Neutrophil (primary cell): ENCODE data around the gene GPD1.

ENCODE experiments used
- H3K27ac ChIP-seq: fragments of 200-600 bp; sonication (generic); 2 replicates; pipeline ENCODE4 v1.5.1; 2016; ENCODE audit warnings: mild to moderate bottlenecking, moderate library complexity
- H3K27me3 ChIP-seq: fragments of 200-600 bp; sonication (generic); 2 replicates; pipeline ENCODE4 v1.6.0; 2016; ENCODE audit warnings: mild to moderate bottlenecking
- H3K36me3 ChIP-seq: fragments of 200-600 bp; sonication (generic); 2 replicates; pipeline ENCODE4 v1.5.1; 2017
- H3K4me1 ChIP-seq, 2 experiments: fragments of 200-600 bp in 1 of 2; sonication (generic) in 1 of 2; 1 replicate in 1 of 2; 2 replicates in 1 of 2; pipeline versions ENCODE4 v1.5.1 to v1.6.1; 2013 to 2016; ENCODE audit warnings: low read depth in 1 of 2, low read length in 1 of 2, mild to moderate bottlenecking in 1 of 2, moderate library complexity in 1 of 2; ENCODE audit not compliant: control insufficient read depth in 1 of 2, insufficient read depth in 1 of 2
- H3K4me3 ChIP-seq, 2 experiments: fragments of 200-600 bp in 1 of 2; sonication (generic) in 1 of 2; 1 replicate in 1 of 2; 2 replicates in 1 of 2; pipeline ENCODE4 v1.5.1; 2013 to 2016; ENCODE audit warnings: low read depth in 1 of 2, low read length in 1 of 2, mild to moderate bottlenecking in 1 of 2, moderate library complexity in 1 of 2
- H3K9me3 ChIP-seq: fragments of 200-600 bp; sonication (generic); 2 replicates; pipeline ENCODE4 v1.5.1; 2016
- CTCF ChIP-seq: fragments of 200-600 bp; sonication (generic); IDR thresholded peaks from 2 replicates; pipeline ENCODE4 v1.5.1; 2016; ENCODE audit warnings: antibody characterized with exemption

Gene GPD1

GRCh38 chr12:50058743-50059312, 45.0 kb upstream of the GPD1 start:
- no peak for TF ChIP-seq CTCF
- peaks cover 12 to 21% of the 10 kb centered on the region in 2 experiments for H3K4me1 ChIP-seq
- H3K4me3 ChIP-seq: no peak overlapping the region
- H3K36me3 ChIP-seq: no peaks in the 10 kb centered on the region
- no peak overlapping the region for H3K27ac ChIP-seq
- H3K27me3 ChIP-seq: peaks cover 87% of the 10 kb centered on the region
- H3K9me3 ChIP-seq: no peaks in the 10 kb centered on the region

GRCh38 chr12:50059440-50060119, 44.2 kb upstream of the GPD1 start:
- H3K9me3 ChIP-seq: no peaks in the 10 kb centered on the region
- H3K36me3 ChIP-seq: no peaks in the 10 kb centered on the region
- peaks cover 94% of the 10 kb centered on the region for H3K27me3 ChIP-seq
- H3K27ac ChIP-seq: no peak overlapping the region
- TF ChIP-seq CTCF: no peak
- H3K4me1 ChIP-seq: peaks cover 12 to 21% of the 10 kb centered on the region in 2 experiments
- no peak overlapping the region for H3K4me3 ChIP-seq

- Histone ChIP-seq H3K4me1 (peaks cover 12 to 21% of the 10 kb centered on the region in 2 experiments), H3K4me3 (no peak overlapping the region), H3K9me3 (no peaks in the 10 kb centered on the region), H3K27ac (no peak overlapping the region), H3K36me3 (no peaks in the 10 kb centered on the region), H3K27me3 (peaks cover 99% of the 10 kb centered on the region)
- no peak for TF ChIP-seq CTCF
These were observed 43.7 kb upstream of the GPD1 start for GRCh38 chr12:50060120-50060468.

- H3K27me3 ChIP-seq: peaks cover 99% of the 10 kb centered on the region
- H3K27ac ChIP-seq: no peak overlapping the region
- H3K9me3 ChIP-seq: no peaks in the 10 kb centered on the region
- peaks cover 7 to 15% of the 10 kb centered on the region in 2 experiments for H3K4me1 ChIP-seq
- TF ChIP-seq CTCF: no peak
- no peak overlapping the region for H3K4me3 ChIP-seq
- H3K36me3 ChIP-seq: no peaks in the 10 kb centered on the region
These were observed 42.6 kb upstream of the GPD1 start for GRCh38 chr12:50061171-50061570.

GRCh38 chr12:50061946-50062686, 41.7 kb upstream of the GPD1 start:
- Histone ChIP-seq H3K4me1 (peaks cover 3 to 7% of the 10 kb centered on the region in 2 experiments), H3K9me3 (no peaks in the 10 kb centered on the region), H3K36me3 (no peaks in the 10 kb centered on the region), H3K4me3 (no peak overlapping the region), H3K27me3 (peaks cover 98% of the 10 kb centered on the region), H3K27ac (no peak overlapping the region)
- no peak for TF ChIP-seq CTCF
